ENCODE results near the gene SLC1A4. TPM values are rescaled to one million over a fixed set of nuclear protein-coding genes. Genes with fewer than 3 reads are reported as not detected.
A peak's percentile ranks its signal among the peaks of the same experiment; 100 is the strongest.

Gene SLC1A4
- total and polyA plus RNA-seq, 10 of the 15 experiments (the other 5 are each of a cell fraction or from before 2014, with no cell fraction given) = 10.8 to 43.2 (median 27.7) TPM

DNA sequence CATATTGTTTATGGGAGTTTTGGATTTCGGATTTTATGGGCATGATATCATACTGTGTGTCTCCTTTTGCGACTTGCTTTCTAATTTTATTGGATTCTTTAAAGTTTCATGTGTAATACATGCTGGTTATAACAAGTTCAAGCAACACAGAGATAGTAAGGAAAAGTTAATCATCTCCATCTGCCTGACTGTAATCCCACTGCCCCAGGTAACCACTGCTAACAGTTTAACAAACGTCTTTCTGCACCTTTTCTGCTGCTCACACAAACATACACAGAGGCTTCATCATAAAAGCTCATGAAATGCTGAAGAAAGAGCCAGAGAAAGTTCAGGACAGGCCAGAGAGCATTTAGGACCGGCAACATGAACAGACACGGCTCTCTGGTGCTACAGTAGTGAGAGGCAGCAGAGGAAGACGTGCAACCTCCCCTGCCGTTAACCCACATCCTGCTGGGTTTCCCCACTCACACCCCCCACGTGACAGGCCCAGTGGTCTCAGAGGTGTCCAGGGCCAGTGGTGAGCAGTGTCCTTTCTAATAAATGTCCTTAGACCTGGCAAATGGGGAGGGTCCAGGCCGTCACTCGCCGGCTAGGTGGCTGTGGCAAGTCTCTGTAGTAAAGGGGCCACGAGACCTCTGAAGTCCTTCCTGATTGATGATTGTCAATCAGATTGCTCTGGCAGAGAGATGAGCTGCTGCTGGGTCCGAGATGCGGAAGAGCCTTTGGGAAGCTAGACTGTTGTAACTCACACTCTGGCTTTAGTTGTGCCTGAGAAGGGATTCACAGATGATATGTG lies 43.0 kb upstream of the SLC1A4 start (continued):
- TF ChIP-seq, protein P1, sequence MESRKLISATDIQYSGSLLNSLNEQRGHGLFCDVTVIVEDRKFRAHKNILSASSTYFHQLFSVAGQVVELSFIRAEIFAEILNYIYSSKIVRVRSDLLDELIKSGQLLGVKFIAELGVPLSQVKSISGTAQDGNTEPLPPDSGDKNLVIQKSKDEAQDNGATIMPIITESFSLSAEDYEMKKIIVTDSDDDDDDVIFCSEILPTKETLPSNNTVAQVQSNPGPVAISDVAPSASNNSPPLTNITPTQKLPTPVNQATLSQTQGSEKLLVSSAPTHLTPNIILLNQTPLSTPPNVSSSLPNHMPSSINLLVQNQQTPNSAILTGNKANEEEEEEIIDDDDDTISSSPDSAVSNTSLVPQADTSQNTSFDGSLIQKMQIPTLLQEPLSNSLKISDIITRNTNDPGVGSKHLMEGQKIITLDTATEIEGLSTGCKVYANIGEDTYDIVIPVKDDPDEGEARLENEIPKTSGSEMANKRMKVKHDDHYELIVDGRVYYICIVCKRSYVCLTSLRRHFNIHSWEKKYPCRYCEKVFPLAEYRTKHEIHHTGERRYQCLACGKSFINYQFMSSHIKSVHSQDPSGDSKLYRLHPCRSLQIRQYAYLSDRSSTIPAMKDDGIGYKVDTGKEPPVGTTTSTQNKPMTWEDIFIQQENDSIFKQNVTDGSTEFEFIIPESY (IDR thresholded peaks at IDR 0.05) = no peak
- peak; percentile 90; the same call in 1 of the 2 replicates for TF ChIP-seq BACH1 (IDR thresholded peaks at IDR 0.05; ENCODE audit: borderline replicate concordance)
- peak; percentile 93 to 97 for TF ChIP-seq EP300 (IDR thresholded peaks at IDR 0.05; ENCODE audit: borderline replicate concordance in 1 of 2, control insufficient read depth in 1 of 2, low read depth in 2 of 2, low read length in 2 of 2)
- TF ChIP-seq TAF1 (IDR thresholded peaks at IDR 0.05; ENCODE audit: borderline replicate concordance, low read depth, low read length) = peak; percentile 92
- TF ChIP-seq ZBED1 (IDR thresholded peaks at IDR 0.05; ENCODE audit: borderline replicate concordance) = peak; percentile 82; the same call in 1 of the 2 replicates
- TF ChIP-seq FOXK2 (IDR thresholded peaks at IDR 0.05) = no peak
- TF ChIP-seq, protein P2, sequence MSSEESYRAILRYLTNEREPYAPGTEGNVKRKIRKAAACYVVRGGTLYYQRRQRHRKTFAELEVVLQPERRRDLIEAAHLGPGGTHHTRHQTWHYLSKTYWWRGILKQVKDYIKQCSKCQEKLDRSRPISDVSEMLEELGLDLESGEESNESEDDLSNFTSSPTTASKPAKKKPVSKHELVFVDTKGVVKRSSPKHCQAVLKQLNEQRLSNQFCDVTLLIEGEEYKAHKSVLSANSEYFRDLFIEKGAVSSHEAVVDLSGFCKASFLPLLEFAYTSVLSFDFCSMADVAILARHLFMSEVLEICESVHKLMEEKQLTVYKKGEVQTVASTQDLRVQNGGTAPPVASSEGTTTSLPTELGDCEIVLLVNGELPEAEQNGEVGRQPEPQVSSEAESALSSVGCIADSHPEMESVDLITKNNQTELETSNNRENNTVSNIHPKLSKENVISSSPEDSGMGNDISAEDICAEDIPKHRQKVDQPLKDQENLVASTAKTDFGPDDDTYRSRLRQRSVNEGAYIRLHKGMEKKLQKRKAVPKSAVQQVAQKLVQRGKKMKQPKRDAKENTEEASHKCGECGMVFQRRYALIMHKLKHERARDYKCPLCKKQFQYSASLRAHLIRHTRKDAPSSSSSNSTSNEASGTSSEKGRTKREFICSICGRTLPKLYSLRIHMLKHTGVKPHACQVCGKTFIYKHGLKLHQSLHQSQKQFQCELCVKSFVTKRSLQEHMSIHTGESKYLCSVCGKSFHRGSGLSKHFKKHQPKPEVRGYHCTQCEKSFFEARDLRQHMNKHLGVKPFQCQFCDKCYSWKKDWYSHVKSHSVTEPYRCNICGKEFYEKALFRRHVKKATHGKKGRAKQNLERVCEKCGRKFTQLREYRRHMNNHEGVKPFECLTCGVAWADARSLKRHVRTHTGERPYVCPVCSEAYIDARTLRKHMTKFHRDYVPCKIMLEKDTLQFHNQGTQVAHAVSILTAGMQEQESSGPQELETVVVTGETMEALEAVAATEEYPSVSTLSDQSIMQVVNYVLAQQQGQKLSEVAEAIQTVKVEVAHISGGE (CRISPR knock-in tag; IDR thresholded peaks at IDR 0.05) = no peak
- peak; percentile 54; the same call in 1 of the 2 replicates for TF ChIP-seq YY1 (IDR thresholded peaks at IDR 0.05; ENCODE audit: low read depth, low read length)
- no peak for TF ChIP-seq SIN3A (IDR thresholded peaks at IDR 0.05; ENCODE audit: low read depth, low read length)
- no peak for TF ChIP-seq SREBF2 (IDR thresholded peaks at IDR 0.05; ENCODE audit: low read length)
- no peak for TF ChIP-seq CBX3 (IDR thresholded peaks at IDR 0.05; ENCODE audit: borderline replicate concordance, low read depth)
- TF ChIP-seq, protein P3, sequence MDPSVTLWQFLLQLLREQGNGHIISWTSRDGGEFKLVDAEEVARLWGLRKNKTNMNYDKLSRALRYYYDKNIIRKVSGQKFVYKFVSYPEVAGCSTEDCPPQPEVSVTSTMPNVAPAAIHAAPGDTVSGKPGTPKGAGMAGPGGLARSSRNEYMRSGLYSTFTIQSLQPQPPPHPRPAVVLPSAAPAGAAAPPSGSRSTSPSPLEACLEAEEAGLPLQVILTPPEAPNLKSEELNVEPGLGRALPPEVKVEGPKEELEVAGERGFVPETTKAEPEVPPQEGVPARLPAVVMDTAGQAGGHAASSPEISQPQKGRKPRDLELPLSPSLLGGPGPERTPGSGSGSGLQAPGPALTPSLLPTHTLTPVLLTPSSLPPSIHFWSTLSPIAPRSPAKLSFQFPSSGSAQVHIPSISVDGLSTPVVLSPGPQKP (IDR thresholded peaks at IDR 0.05; ENCODE audit: low read depth, low read length) = no peak
- peak; percentile 84 for TF ChIP-seq SMARCA5 (IDR thresholded peaks at IDR 0.05)
- TF ChIP-seq ATF2 (IDR thresholded peaks at IDR 0.05; ENCODE audit: low read length) = no peak
- TF ChIP-seq SIX5 (IDR thresholded peaks at IDR 0.05; ENCODE audit: low read depth, low read length, severe bottlenecking) = no peak
- no peak for TF ChIP-seq PAX8 (IDR thresholded peaks at IDR 0.05)
- TF ChIP-seq BCLAF1 (IDR thresholded peaks at IDR 0.05) = no peak
- TF ChIP-seq RCOR1 (conservative IDR thresholded peaks at IDR 0.05; ENCODE audit: low read depth, low read length) = no peak
- no peak for TF ChIP-seq ZNF217 (IDR thresholded peaks at IDR 0.05)

Data from GM12878 (cell line).